ENCODE data around the gene GTF2I. TPM values are rescaled to one million over a fixed set of nuclear protein-coding genes. Genes with fewer than 3 reads are reported as not detected.
"Not testable (repeated sequence)": the region's sequence is repeated elsewhere in the genome, so short reads cannot be mapped to it uniquely, and the experiment has no call there.

GTF2I gene
- total and polyA plus RNA-seq, 12 donors, result 19.0 to 393 (median 189) TPM

DNA sequence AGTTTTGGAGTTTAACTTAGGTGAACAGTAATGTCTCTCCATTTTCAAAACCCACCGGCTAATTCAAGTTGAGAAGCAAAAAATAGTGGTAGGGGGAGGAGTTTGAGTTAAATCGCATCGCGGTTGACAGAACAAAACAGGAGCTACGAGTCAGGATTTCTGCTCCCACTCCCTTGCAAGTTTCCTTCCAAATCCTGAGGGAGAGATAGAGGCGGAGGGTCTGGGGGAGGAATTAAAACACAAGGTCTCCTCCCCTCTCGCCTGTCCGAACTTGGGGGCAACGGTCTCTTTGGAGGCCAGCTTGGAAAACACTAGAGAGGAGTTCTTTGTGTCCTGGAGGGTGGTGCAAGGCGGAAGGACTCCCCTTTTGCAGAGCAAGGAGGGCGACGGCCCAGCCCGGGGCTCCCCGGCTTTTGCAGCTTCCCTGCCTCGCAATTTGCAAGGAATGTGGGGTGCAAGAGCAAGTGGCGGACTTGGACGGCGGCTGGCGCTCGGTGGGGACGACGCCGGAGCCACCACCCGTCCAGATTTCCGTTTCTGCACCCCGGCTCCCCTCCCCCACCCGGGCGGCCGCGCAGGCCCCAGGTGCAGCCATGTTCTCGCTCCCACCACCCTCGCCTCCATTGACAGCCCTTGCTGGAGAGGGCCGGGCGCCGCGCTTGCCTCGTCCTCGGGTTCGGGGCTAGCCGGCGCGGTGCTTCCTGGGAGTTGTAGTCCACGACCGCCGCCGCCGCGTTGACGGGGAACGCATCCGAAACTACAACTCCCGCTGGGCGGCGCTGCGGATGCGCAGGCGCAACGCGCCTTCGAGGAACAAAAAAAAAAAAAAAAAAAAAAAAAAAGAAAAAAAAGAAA is 454 bp upstream of the GTF2I start:
- intact Hi-C loops (cut with DNase I), result no loop called here
- 0 to 1% (median 1%) methylated on average over 37 to 60 of the region's 60 CpGs for whole genome bisulfite sequencing, 4 donors

DNA sequence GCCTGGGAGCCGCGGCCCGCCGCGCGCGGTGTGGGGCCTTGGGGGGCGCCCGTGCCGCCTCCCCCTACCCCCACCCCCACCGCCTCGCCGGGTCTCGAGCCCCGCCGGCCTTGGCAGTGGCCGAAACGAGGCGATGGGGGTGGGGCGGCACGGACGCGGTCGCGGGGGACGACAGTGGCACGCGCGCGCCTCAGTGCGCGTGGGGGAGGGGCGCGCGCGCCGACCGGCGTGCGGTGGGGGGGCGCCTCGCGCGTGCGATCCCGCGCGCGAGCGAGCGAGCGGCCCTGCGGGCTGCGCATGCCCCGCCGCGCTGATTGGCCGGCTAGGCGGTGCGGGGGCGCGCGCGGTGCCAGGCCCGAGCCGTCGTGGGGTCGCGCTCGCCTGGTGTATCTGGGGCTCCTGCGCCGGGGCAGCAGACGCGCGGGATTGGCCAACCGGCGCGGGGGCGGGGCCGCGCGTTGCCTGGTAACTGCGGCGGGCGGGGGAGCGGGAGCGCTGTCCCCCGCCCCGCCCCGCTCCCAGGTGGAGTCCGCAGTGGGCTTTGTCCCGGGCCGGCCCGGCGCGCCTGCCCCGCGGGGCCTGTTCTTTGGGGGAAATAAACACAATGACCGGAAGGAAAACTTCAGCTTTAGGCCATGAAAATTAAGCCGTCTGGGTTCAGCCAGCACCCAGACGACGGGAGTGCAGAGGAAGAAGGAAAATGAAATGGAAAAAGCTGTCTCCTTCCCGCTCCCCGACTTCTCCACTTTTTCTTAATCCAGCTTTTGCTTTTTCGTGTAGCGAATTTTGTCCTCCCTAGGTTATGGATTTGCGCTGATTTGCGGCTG is 873 bp downstream of the GTF2I start:
- peak; percentile 94 to 97 (median 95) for DNase-seq
- peak in 1 of 2 donors; percentile 51 for TF ChIP-seq POLR2A (IDR thresholded peaks at IDR 0.05)
- TF ChIP-seq, protein P1, sequence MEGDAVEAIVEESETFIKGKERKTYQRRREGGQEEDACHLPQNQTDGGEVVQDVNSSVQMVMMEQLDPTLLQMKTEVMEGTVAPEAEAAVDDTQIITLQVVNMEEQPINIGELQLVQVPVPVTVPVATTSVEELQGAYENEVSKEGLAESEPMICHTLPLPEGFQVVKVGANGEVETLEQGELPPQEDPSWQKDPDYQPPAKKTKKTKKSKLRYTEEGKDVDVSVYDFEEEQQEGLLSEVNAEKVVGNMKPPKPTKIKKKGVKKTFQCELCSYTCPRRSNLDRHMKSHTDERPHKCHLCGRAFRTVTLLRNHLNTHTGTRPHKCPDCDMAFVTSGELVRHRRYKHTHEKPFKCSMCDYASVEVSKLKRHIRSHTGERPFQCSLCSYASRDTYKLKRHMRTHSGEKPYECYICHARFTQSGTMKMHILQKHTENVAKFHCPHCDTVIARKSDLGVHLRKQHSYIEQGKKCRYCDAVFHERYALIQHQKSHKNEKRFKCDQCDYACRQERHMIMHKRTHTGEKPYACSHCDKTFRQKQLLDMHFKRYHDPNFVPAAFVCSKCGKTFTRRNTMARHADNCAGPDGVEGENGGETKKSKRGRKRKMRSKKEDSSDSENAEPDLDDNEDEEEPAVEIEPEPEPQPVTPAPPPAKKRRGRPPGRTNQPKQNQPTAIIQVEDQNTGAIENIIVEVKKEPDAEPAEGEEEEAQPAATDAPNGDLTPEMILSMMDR (IDR thresholded peaks at IDR 0.05), result no peak
- H3K9me3 ChIP-seq (replicated peaks in 1 of 3), result no peaks in the 10 kb centered on the region
- WGBS, 4 donors, result 0 to 2% (median 1%) methylated on average over 10 to 104 of the region's 108 CpGs
- peak overlapping the region; percentile 82 to 100 (median 94) for H3K4me3 ChIP-seq
- no peaks in the 10 kb centered on the region for H3K27me3 ChIP-seq
- H3K27ac ChIP-seq, result peak overlapping the region; percentile 96 to 100 (median 99)
- no peaks in the 10 kb centered on the region for H3K36me3 ChIP-seq (replicated peaks in 1 of 2)
- intact Hi-C loops (cut with DNase I), result no loop called here
- peaks cover 42 to 59% of the 10 kb centered on the region in 2 donors for H3K4me1 ChIP-seq (replicated peaks in 1 of 2)

More for the DNA sequence above, 454 bp upstream of the GTF2I start:
- Histone ChIP-seq H3K4me3 (peak overlapping the region in 3 of 4 donors; percentile 57 to 100 (median 82)), H3K36me3 (replicated peaks in 1 of 2) (no peaks in the 10 kb centered on the region), H3K27me3 (no peaks in the 10 kb centered on the region), H3K27ac (peak overlapping the region; percentile 74 to 100 (median 99)), H3K9me3 (replicated peaks in 1 of 3) (no peaks in the 10 kb centered on the region), H3K4me1 (replicated peaks in 1 of 2) (peaks cover 32 to 46% of the 10 kb centered on the region in 2 donors)
- peak; percentile 98 to 99 (median 99) for DNase-seq
- TF ChIP-seq POLR2A (IDR thresholded peaks at IDR 0.05), result peak; percentile 74 to 94
- TF ChIP-seq, protein P1 (IDR thresholded peaks at IDR 0.05), result no peak

DNA sequence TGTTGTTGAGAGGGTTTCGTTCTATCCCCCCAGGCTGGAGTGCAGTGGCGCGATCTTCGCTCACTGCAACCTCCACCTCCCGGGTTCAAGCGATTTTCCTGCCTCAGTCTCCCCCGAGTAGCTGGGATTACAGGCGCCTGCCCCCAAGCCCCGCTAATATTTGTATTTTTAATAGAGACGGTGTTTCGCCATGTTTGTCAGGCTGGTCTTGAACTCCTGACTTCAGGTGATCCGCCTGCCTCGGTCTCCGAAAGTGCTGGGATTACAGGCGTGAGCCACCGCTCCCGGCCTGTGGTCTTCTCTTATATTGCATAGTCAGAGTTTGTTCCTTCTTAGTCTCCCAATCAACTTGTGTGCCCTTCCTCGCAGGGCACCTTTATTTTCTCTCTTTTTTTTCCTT is 2.7 kb downstream of the GTF2I start:
- DNase-seq; H3K27me3 ChIP-seq; H3K36me3 ChIP-seq (replicated peaks in 1 of 2); H3K9me3 ChIP-seq (replicated peaks in 1 of 3); intact Hi-C loops (cut with DNase I): not testable (repeated sequence)
- Histone ChIP-seq H3K4me3 (peak overlapping the region in 1 of 4 donors; percentile 100), H3K27ac (peak overlapping the region; percentile 71 to 100 (median 90)), H3K4me1 (replicated peaks in 1 of 2) (peaks cover 60 to 77% of the 10 kb centered on the region in 2 donors)
- 41 to 51% (median 44%) methylated on average over 18 of the region's 18 CpGs for WGBS, 4 donors

DNA sequence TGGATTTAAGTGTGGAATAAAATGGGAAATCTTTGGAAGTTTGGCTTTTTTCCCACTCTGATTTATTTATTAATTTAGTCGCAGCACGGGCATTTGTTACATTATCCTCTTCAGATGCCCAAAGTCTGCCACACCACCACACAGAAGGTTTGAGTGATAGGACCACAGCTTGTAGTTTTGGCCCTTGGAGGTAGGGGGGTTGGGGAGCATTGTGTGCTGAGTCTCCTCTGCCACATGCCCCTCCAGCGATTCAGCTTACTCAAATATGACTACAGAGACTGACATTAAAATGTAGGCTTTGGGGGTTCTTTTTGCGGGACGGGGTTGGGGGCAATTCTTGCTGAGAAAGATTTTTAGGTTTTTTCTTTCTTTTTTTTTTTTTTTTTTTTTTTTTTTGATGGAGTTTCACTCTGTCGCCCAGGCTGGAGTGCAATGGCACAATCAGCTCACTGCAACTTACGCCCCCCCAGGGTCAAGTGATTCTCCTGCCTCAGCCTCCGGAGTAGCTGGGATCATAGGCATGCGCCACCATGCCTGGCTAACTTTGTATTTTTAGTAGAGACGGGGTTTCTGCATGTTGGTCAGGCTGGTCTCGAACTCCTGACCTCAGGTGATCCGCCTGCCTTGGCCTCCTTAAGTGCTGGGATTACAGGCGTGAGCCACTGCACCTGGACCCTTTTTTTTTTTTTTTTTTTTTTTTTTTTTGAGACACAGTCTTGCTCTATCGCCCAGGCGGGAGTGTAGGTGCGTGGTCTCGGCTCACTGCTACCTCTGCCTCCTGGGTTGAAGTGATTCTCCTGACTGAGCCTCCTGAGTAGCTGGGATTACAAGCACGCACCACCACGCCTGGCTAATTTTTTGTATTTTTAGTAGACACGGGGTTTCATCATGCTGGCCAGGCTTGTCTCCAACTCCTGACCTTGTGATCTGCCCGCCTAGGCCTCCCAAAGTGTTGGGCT is 4.6 kb downstream of the GTF2I start:
- intact Hi-C loops (cut with DNase I); H3K27me3 ChIP-seq: not testable (repeated sequence)
- peak overlapping the region in 3 of 5 donors; percentile 79 to 100 (median 96) for H3K27ac ChIP-seq

More for the DNA sequence above, 4.6 kb downstream of the GTF2I start:
- DNase-seq, result peak in 6 of 7 donors; percentile 64 to 79 (median 75)
- H3K4me3 ChIP-seq; H3K36me3 ChIP-seq (replicated peaks in 1 of 2); H3K9me3 ChIP-seq (replicated peaks in 1 of 3): not testable (repeated sequence)
- H3K4me1 ChIP-seq (replicated peaks in 1 of 2), result peaks cover 58 to 78% of the 10 kb centered on the region in 2 donors
- 52 to 67% (median 60%) methylated on average over 21 of the region's 21 CpGs for WGBS, 4 donors

Measured in adrenal gland (tissue), 12 donors.